ENCODE data around the gene EDEM3.
A peak's percentile ranks its signal among the peaks of the same experiment; 100 is the strongest.

DNA sequence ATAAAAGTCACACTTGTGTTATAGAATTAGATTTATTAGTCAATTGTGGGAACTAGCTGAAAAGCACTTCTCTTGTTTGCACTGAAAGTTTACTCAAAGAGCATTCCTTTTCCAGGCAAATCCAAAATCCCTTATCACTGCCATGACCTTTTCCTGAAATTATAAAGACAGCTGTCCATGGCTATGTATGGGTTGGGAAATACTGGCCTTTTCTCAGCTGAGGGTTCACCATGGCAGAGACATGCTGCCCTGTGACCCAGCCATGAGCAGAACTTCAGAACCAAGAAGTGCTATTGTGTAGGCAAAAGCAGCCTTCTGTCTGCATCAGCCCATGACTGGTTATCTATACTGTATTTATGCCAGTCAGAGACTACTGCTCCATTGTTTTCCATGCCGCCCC, 9.8 kb upstream of the EDEM3 start:
- TF ChIP-seq CTCF (IDR thresholded peaks at IDR 0.05; ENCODE audit: low read depth, low read length, missing input control) (no peak), NR2F2 (IDR thresholded peaks at IDR 0.05) (peak; percentile 33), HNF4A (conservative IDR thresholded peaks at IDR 0.05) (peak; percentile 68 to 81), RXRA (IDR thresholded peaks at IDR 0.05) (peak; percentile 81 to 90), TAF1 (conservative IDR thresholded peaks at IDR 0.05) (no peak), RAD21 (IDR thresholded peaks at IDR 0.05) (peak; percentile 46)
- TF ChIP-seq, protein P1, sequence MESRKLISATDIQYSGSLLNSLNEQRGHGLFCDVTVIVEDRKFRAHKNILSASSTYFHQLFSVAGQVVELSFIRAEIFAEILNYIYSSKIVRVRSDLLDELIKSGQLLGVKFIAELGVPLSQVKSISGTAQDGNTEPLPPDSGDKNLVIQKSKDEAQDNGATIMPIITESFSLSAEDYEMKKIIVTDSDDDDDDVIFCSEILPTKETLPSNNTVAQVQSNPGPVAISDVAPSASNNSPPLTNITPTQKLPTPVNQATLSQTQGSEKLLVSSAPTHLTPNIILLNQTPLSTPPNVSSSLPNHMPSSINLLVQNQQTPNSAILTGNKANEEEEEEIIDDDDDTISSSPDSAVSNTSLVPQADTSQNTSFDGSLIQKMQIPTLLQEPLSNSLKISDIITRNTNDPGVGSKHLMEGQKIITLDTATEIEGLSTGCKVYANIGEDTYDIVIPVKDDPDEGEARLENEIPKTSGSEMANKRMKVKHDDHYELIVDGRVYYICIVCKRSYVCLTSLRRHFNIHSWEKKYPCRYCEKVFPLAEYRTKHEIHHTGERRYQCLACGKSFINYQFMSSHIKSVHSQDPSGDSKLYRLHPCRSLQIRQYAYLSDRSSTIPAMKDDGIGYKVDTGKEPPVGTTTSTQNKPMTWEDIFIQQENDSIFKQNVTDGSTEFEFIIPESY (IDR thresholded peaks at IDR 0.05), result peak; percentile 36

Data from liver (tissue), 3 donors.